AG04449 (cell line): ENCODE measurements around the gene ARMH3.

Experiments
- CTCF ChIA-PET: fragments of 350-600 bp; formaldehyde crosslinking; extraction: SDS; loops from one replicate; lab custom pipeline; 2021; ENCODE audit warnings: antibody characterized with exemption; lab: Yijun Ruan, JAX
- POLR2A ChIA-PET: fragments of 400-600, 350-600 bp; formaldehyde crosslinking; extraction: SDS; loops from one replicate; lab custom pipeline; 2020; ENCODE audit warnings: antibody characterized with exemption, inconsistent platforms; lab: Yijun Ruan, JAX
- DNase-seq: peaks from one replicate; pipeline ENCODE4 v3.0.0-alpha.2; 2010; ENCODE audit warnings: low read depth, low spot score
- H3K4me3 ChIP-seq: 2 replicates; pipeline ENCODE4 v1.5.1; 2011; ENCODE audit warnings: low read depth, mild to moderate bottlenecking, control low read depth, low read length
- CTCF ChIP-seq: IDR thresholded peaks from one replicate; pipeline ENCODE4 v1.5.1; 2011; ENCODE audit warnings: mild to moderate bottlenecking, moderate library complexity, low read length, control low read depth, inconsistent platforms; ENCODE audit not compliant: insufficient read depth; ENCODE audit errors: missing control alignments

ARMH3 gene

GRCh38 chr10:102067091-102067916 is 11.3 kb upstream of the ARMH3 start:
- POLR2A ChIA-PET: interaction anchor here (1.9 kb wide), 1 partner anchor 12 kb away, joined by 11 read pairs; the partner anchor contains the start of gene ARMH3
- DNase-seq: no peak
- no peak overlapping the region; the same call in 1 of the 2 replicates for H3K4me3 ChIP-seq
- TF ChIP-seq CTCF: no peak
- CTCF ChIA-PET: interaction anchor here (0.8 to 11.7 kb wide), 9 partner anchors 8 to 854 kb away, joined by 3 to 188 read pairs (median 4); no protein-coding TSS in a partner anchor

- peak overlapping the region; percentile 81 for H3K4me3 ChIP-seq
- CTCF ChIA-PET: interaction anchor here (0.8 to 11.7 kb wide), 8 partner anchors 8 to 853 kb away, joined by 3 to 188 read pairs (median 4); no protein-coding TSS in a partner anchor
- POLR2A ChIA-PET: interaction anchor here (1.9 kb wide), 1 partner anchor 11 kb away, joined by 11 read pairs; the partner anchor contains the start of gene ARMH3
- no peak for TF ChIP-seq CTCF
- no peak for DNase-seq
Observed at GRCh38 chr10:102066399-102067088, 10.6 kb upstream of the ARMH3 start.

GRCh38 chr10:102065561-102066398 is 9.8 kb upstream of the ARMH3 start:
- no peak for TF ChIP-seq CTCF
- peak overlapping the region; percentile 81 for H3K4me3 ChIP-seq
- POLR2A ChIA-PET: interaction anchor here (1.9 kb wide), 1 partner anchor 10 kb away, joined by 11 read pairs; the partner anchor contains the start of gene ARMH3
- no peak for DNase-seq
- CTCF ChIA-PET: interaction anchor here (1.0 to 11.7 kb wide), 5 partner anchors 8 to 227 kb away, joined by 3 to 188 read pairs (median 3); no protein-coding TSS in a partner anchor

GRCh38 chr10:102064868-102065560 is 9.0 kb upstream of the ARMH3 start, which contains the start of gene HPS6:
Gene HPS6, plus strand, starts transcription at chr10:102065349. Its CDS starts 126 bp downstream, at chr10:102065475.
- no peak for TF ChIP-seq CTCF
- CTCF ChIA-PET: interaction anchor here (1.0 to 11.7 kb wide), 5 partner anchors 9 to 226 kb away, joined by 3 to 188 read pairs (median 3); no protein-coding TSS in a partner anchor
- H3K4me3 ChIP-seq: peak within 1 kb of the TSS; percentile 81
- POLR2A ChIA-PET: no interaction called here
- DNase-seq: peak; percentile 23

GRCh38 chr10:102064503-102064867 is 8.5 kb upstream of the ARMH3 start:
- TF ChIP-seq CTCF: no peak
- POLR2A ChIA-PET: no interaction called here
- peak overlapping the region; percentile 81 for H3K4me3 ChIP-seq
- CTCF ChIA-PET: interaction anchor here (1.0 to 1.8 kb wide), 2 partner anchors 8 to 11 kb away, joined by 4 to 17 read pairs; no protein-coding TSS in a partner anchor
- no peak for DNase-seq
